ENCODE measurements around the gene SLC2A4. TPM values are rescaled to one million over a fixed set of nuclear protein-coding genes. Genes with fewer than 3 reads are reported as not detected.

Gene SLC2A4
- total and polyA plus RNA-seq, 2 of the 4 experiments (the other 2 are of a cell fraction): 0.07 TPM; not detected in 1

GRCh38 chr17:7309628-7310027 lies 28.1 kb downstream of the SLC2A4 start:
- in situ Hi-C loops (cut with MboI; ENCODE audit: low sequenced_read_pairs): loop anchor here (10.0 kb wide), 1 partner anchor 265 kb away; the partner anchor contains the start of gene SLC16A11
- no peak overlapping the region for H3K56ac ChIP-seq (ENCODE audit: extremely low read depth, insufficient read depth, low read length)
- ChIA-PET CTCF (interaction anchor here (0.9 kb wide), 1 partner anchor 10 kb away, joined by 3 read pairs; no protein-coding TSS in a partner anchor), POLR2A (ENCODE audit: unreplicated experiment) (no interaction called here)
- dilution Hi-C loops (cut with HindIII; ENCODE audit: low sequenced_read_pairs, unreplicated experiment): no loop called here
- 91% methylated on average over 10 of the region's 12 CpGs; no CpG with 5 or more reads in 1 of the 2 experiments for WGBS, 2 experiments (ENCODE audit: extremely low coverage in 2 of 2, insufficient read length in 1 of 2)
- no peak overlapping the region for H4K91ac ChIP-seq (ENCODE audit: insufficient read depth, low read depth, low read length)
- H2AK9ac ChIP-seq (replicated peaks; ENCODE audit: low read depth, low read length, poor library complexity): no peak overlapping the region
- H3K23ac ChIP-seq (ENCODE audit: low read depth, low read length): no peak overlapping the region
- peaks cover 62% of the 10 kb centered on the region for H4K20me1 ChIP-seq (ENCODE audit: insufficient read depth, low read length)
- no peak overlapping the region for H3K4me3 ChIP-seq (ENCODE audit: insufficient read depth, low read depth, low read length)
- no peak overlapping the region for H3K18ac ChIP-seq (ENCODE audit: low read depth, low read length)
- intact Hi-C loops (cut with micrococcal nuclease): no loop called here
- H3K14ac ChIP-seq (replicated peaks; ENCODE audit: low read depth, low read length): no peak overlapping the region
- 0 out of 2 replicates have a peak, but pooled peaks have one; percentile 19 for TF ChIP-seq CEBPB (IDR thresholded peaks at IDR 0.05; ENCODE audit: low read depth, low read length)
- no peak for TF ChIP-seq NFE2L2 (IDR thresholded peaks at IDR 0.05; ENCODE audit: low read depth, low read length)
- BruUV-seq (replicated peaks): no TSS peak
- no peak overlapping the region for H4K5ac ChIP-seq (ENCODE audit: low read depth, low read length)
- H3K4me1 ChIP-seq (ENCODE audit: control insufficient read depth, insufficient read depth, low read length): peaks cover 4% of the 10 kb centered on the region; the same call in 1 of the 2 replicates
- H2AFZ ChIP-seq (replicated peaks; ENCODE audit: low read length, poor library complexity): no peak overlapping the region
- no peak overlapping the region for H2BK15ac ChIP-seq (ENCODE audit: low read depth, low read length)
- H2BK5ac ChIP-seq (ENCODE audit: low read depth, low read length, poor library complexity, severe bottlenecking): no peak overlapping the region
- no peak overlapping the region for H2BK20ac ChIP-seq (ENCODE audit: low read depth, low read length)
- no peak overlapping the region for H3K4me2 ChIP-seq (ENCODE audit: low read depth, low read length)
- DNase-seq (no peak), ATAC-seq (ENCODE audit: low read depth) (no peak)
- no peak overlapping the region for H2AK5ac ChIP-seq (ENCODE audit: low read depth, low read length)
- H3K79me1 ChIP-seq (ENCODE audit: low read depth in 1 of 2, low read length in 2 of 2): peaks cover 25 to 58% of the 10 kb centered on the region in 2 experiments
- H3K27ac ChIP-seq (ENCODE audit: insufficient read depth, low read length): no peak overlapping the region
- H3K9ac ChIP-seq (ENCODE audit: low read depth, low read length): no peak overlapping the region
- H2BK120ac ChIP-seq (ENCODE audit: low read depth, low read length): no peak overlapping the region
- no peak overlapping the region for H4K8ac ChIP-seq (ENCODE audit: low read depth in 2 of 2, low read length in 2 of 2)
- H3K9me1 ChIP-seq (ENCODE audit: insufficient read depth, low read length): peaks cover 13% of the 10 kb centered on the region
- no peak overlapping the region for H3K4ac ChIP-seq (ENCODE audit: low read depth, low read length)
- H3K27me3 ChIP-seq (ENCODE audit: control insufficient read depth, insufficient read depth, low read length): no peaks in the 10 kb centered on the region
- peaks cover 34% of the 10 kb centered on the region for H3K36me3 ChIP-seq (ENCODE audit: control insufficient read depth, insufficient read depth, low read length)
- H3K9me3 ChIP-seq (ENCODE audit: control insufficient read depth, insufficient read depth, low read length): no peaks in the 10 kb centered on the region

All from IMR-90 (cell line).